H9 (cell line): ENCODE measurements around the gene RPS19BP1. TPM values are rescaled to one million over a fixed set of nuclear protein-coding genes. Genes with fewer than 3 reads are reported as not detected.

Source experiments
- DNase-seq: peaks from one replicate; pipeline ENCODE4 v3.0.0-alpha.2; 2017
- H2AFZ ChIP-seq: one replicate; pipeline ENCODE4 v1.6.1; 2013; ENCODE audit warnings: mild to moderate bottlenecking, low read length, control low read depth, moderate library complexity
- H2AK5ac ChIP-seq: 2 replicates; pipeline ENCODE4 v1.6.1; 2013; ENCODE audit warnings: low read length, control low read depth, mixed read lengths; ENCODE audit not compliant: insufficient read length
- H2BK120ac ChIP-seq: one replicate; pipeline ENCODE4 v1.6.1; 2013; ENCODE audit warnings: low read depth, mild to moderate bottlenecking, low read length, control low read depth, inconsistent platforms; ENCODE audit not compliant: poor library complexity, severe bottlenecking
- H2BK12ac ChIP-seq: 2 replicates; pipeline ENCODE4 v1.6.1; 2013; ENCODE audit warnings: low read length, control low read depth, mixed read lengths, low read depth; ENCODE audit not compliant: insufficient read length
- H2BK15ac ChIP-seq: 2 replicates; pipeline ENCODE4 v1.6.1; 2013; ENCODE audit warnings: low read depth, low read length, control low read depth
- H2BK20ac ChIP-seq: one replicate; pipeline ENCODE4 v1.6.1; 2013; ENCODE audit warnings: low read depth, mild to moderate bottlenecking, low read length, control low read depth, inconsistent platforms; ENCODE audit not compliant: poor library complexity, severe bottlenecking
- H2BK5ac ChIP-seq: 2 replicates; pipeline ENCODE4 v1.6.1; 2013; ENCODE audit warnings: low read length, control low read depth, mixed read lengths; ENCODE audit not compliant: insufficient read length
- H3K14ac ChIP-seq: 2 replicates; pipeline ENCODE4 v1.6.1; 2013; ENCODE audit warnings: low read length, control low read depth; ENCODE audit not compliant: insufficient read depth
- H3K18ac ChIP-seq: 2 replicates; pipeline ENCODE4 v1.6.1; 2013; ENCODE audit warnings: low read depth, mild to moderate bottlenecking, mixed read lengths, low read length, control low read depth; ENCODE audit not compliant: insufficient read length
- H3K23ac ChIP-seq: 2 replicates; pipeline ENCODE4 v1.6.1; 2013; ENCODE audit warnings: low read length, control low read depth, mixed read lengths, low read depth; ENCODE audit not compliant: insufficient read length
- H3K23me2 ChIP-seq: 2 replicates; pipeline ENCODE4 v1.6.1; 2013; ENCODE audit warnings: low read depth, mild to moderate bottlenecking, mixed read lengths, low read length, control low read depth; ENCODE audit not compliant: insufficient read length, poor library complexity, severe bottlenecking
- H3K27ac ChIP-seq: 2 replicates; pipeline ENCODE4 v1.5.1; 2013; ENCODE audit warnings: low read length, control low read depth, mixed read lengths, low read depth; ENCODE audit not compliant: insufficient read length
- H3K27me3 ChIP-seq: 2 replicates; pipeline ENCODE4 v1.6.1; 2013; ENCODE audit warnings: low read length, control low read depth, inconsistent platforms; ENCODE audit not compliant: insufficient read depth
- H3K4ac ChIP-seq: 2 replicates; pipeline ENCODE4 v1.6.1; 2013; ENCODE audit warnings: low read depth, mild to moderate bottlenecking, control low read depth, inconsistent platforms, low read length, moderate library complexity
- H3K4me1 ChIP-seq: 2 replicates; pipeline ENCODE4 v1.6.1; 2013; ENCODE audit warnings: low read length, control low read depth, inconsistent platforms; ENCODE audit not compliant: insufficient read depth
- H3K4me2 ChIP-seq: 2 replicates; pipeline ENCODE4 v1.6.1; 2013; ENCODE audit warnings: low read length, control low read depth, mixed read lengths; ENCODE audit not compliant: insufficient read length, insufficient read depth
- H3K56ac ChIP-seq: 2 replicates; pipeline ENCODE4 v1.6.1; 2013; ENCODE audit warnings: low read depth, mild to moderate bottlenecking, mixed read lengths, low read length, control low read depth; ENCODE audit not compliant: insufficient read length
- H3K79me1 ChIP-seq: 2 replicates; pipeline ENCODE4 v1.6.1; 2013; ENCODE audit warnings: low read depth, mild to moderate bottlenecking, moderate library complexity, low read length, control low read depth, inconsistent platforms; ENCODE audit not compliant: insufficient read depth, poor library complexity, severe bottlenecking
- H3K79me2 ChIP-seq: 2 replicates; pipeline ENCODE4 v1.6.1; 2013; ENCODE audit warnings: low read length, control low read depth, inconsistent platforms; ENCODE audit not compliant: insufficient read depth
- H3K9ac ChIP-seq: 2 replicates; pipeline ENCODE4 v1.6.1; 2013; ENCODE audit warnings: low read length, control low read depth, mixed read lengths; ENCODE audit not compliant: insufficient read length; ENCODE audit errors: extremely low read depth
- H3K9me3 ChIP-seq: one replicate; pipeline ENCODE4 v1.6.1; 2013; ENCODE audit warnings: low read depth, low read length, inconsistent platforms; ENCODE audit not compliant: control insufficient read depth
- H3T11ph ChIP-seq: one replicate; pipeline ENCODE4 v1.6.1; 2013; ENCODE audit warnings: mild to moderate bottlenecking, low read length, control low read depth, inconsistent platforms
- H4K20me1 ChIP-seq: one replicate; pipeline ENCODE4 v1.6.1; 2013; ENCODE audit not compliant: control insufficient read depth, insufficient read length, insufficient read depth
- H4K5ac ChIP-seq: 2 replicates; pipeline ENCODE4 v1.6.1; 2013; ENCODE audit warnings: low read depth, mild to moderate bottlenecking, mixed read lengths, low read length, control low read depth; ENCODE audit not compliant: insufficient read length
- H4K8ac ChIP-seq: replicated peaks from 2 replicates; pipeline ENCODE4 v1.6.1; 2013; ENCODE audit warnings: low read length, control low read depth, mixed read lengths, low read depth; ENCODE audit not compliant: insufficient read length
- H4K91ac ChIP-seq: 2 replicates; pipeline ENCODE4 v1.6.1; 2013; ENCODE audit warnings: low read depth, mild to moderate bottlenecking, moderate library complexity, mixed read lengths, low read length, control low read depth; ENCODE audit not compliant: insufficient read length
- H3K27ac Mint-ChIP-seq, 3 experiments: 2 replicates in 2 of 3; 3 replicates in 1 of 3; pipeline ENCODE4 v1.8.0; 2020 to 2021; ENCODE audit warnings: mixed read lengths in 3 of 3, mild to moderate bottlenecking in 1 of 3, moderate library complexity in 1 of 3
- H3K27me3 Mint-ChIP-seq: 2 replicates; pipeline ENCODE4 v1.8.0; 2021; ENCODE audit warnings: low read depth, mild to moderate bottlenecking, moderate library complexity, mixed read lengths
- H3K36me3 Mint-ChIP-seq, 3 experiments: 2 replicates in 2 of 3; 3 replicates in 1 of 3; pipeline ENCODE4 v1.8.0; 2020 to 2021; ENCODE audit warnings: low read depth in 3 of 3, mixed read lengths in 3 of 3; ENCODE audit not compliant: insufficient read depth in 1 of 3
- H3K4me1 Mint-ChIP-seq, 2 experiments: 2 replicates each; pipeline ENCODE4 v1.8.0; 2020; ENCODE audit warnings: mixed read lengths in 2 of 2
- H3K4me3 Mint-ChIP-seq, 2 experiments: 2 replicates in 1 of 2; 3 replicates in 1 of 2; pipeline ENCODE4 v1.8.0; 2020 to 2021; ENCODE audit warnings: mild to moderate bottlenecking in 2 of 2, mixed read lengths in 2 of 2, moderate library complexity in 1 of 2
- H3K9me3 Mint-ChIP-seq, 2 experiments: 2 replicates in 1 of 2; 3 replicates in 1 of 2; pipeline ENCODE4 v1.8.0; 2020; ENCODE audit warnings: mild to moderate bottlenecking in 2 of 2, mixed read lengths in 2 of 2, moderate library complexity in 1 of 2
- WGBS: extraction: QIAGEN DNeasy Blood & Tissue Kit; methylation state at CpG from one replicate; pipeline ENCODE4 v1.1.7; 2013; ENCODE audit warnings: missing lambda C conversion rate, low lambda C conversion rate, mixed read lengths; ENCODE audit not compliant: insufficient read length; ENCODE audit errors: extremely low coverage; 5-methylcytosine and 5-hydroxymethylcytosine counted together
- total RNA-seq: library from RNA; stranded (reverse); gene quantifications from 2 replicates; pipeline ENCODE4 v1.2.1, GENCODE V29; 2021
- TF ChIP-seq, protein P1 (sequence below): fragments of 200-600 bp; sonication (generic); conservative IDR thresholded peaks from 3 replicates; pipeline ENCODE4 v1.8.0; 2021; ENCODE audit warnings: antibody characterized with exemption, mild to moderate bottlenecking

Gene RPS19BP1
- total RNA-seq, 1 experiment from 2014 or later = 65.0 TPM

DNA sequence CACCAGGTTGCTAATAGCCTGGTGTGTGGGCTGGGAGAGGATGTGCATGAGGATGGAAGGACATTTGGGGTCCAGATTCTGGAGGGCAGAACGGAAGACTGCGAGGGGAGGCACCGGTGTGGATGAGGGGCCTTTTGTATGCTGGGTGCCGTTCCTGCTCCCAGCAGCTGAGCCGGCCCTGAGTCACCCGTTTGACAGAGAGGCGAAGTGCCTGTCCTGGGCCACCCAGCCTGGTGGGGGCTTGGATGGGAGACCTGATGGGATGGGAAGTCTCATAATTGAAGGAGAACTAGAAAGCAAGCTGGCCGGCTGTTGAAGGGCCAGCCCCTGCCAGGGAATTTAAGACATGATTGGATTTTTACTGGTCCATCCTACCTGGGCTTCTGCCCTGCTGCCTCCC is 48.8 kb upstream of the RPS19BP1 start:
- Histone ChIP-seq H3T11ph (no peak overlapping the region), H3K56ac (no peak overlapping the region), H3K27me3 (no peaks in the 10 kb centered on the region), H4K5ac (no peak overlapping the region), H2AK5ac (no peak overlapping the region), H3K27ac (no peak overlapping the region), H3K23me2 (no peaks in the 10 kb centered on the region), H2BK20ac (no peak overlapping the region), H3K4me2 (no peak overlapping the region), H2BK120ac (no peak overlapping the region), H3K23ac (no peak overlapping the region), H2BK5ac (no peak overlapping the region), H4K20me1 (no peaks in the 10 kb centered on the region), H3K4me1 (no peaks in the 10 kb centered on the region), H3K79me2 (no peaks in the 10 kb centered on the region), H3K9ac (no peak overlapping the region), H3K9me3 (no peaks in the 10 kb centered on the region), H2BK15ac (no peak overlapping the region), H3K18ac (no peak overlapping the region), H4K91ac (no peak overlapping the region), H2BK12ac (no peak overlapping the region), H4K8ac (no peak overlapping the region), H2AFZ (no peak overlapping the region), H3K79me1 (no peaks in the 10 kb centered on the region), H3K14ac (no peak overlapping the region), H3K4ac (no peak overlapping the region)
- no peak for DNase-seq
- TF ChIP-seq, protein P1, sequence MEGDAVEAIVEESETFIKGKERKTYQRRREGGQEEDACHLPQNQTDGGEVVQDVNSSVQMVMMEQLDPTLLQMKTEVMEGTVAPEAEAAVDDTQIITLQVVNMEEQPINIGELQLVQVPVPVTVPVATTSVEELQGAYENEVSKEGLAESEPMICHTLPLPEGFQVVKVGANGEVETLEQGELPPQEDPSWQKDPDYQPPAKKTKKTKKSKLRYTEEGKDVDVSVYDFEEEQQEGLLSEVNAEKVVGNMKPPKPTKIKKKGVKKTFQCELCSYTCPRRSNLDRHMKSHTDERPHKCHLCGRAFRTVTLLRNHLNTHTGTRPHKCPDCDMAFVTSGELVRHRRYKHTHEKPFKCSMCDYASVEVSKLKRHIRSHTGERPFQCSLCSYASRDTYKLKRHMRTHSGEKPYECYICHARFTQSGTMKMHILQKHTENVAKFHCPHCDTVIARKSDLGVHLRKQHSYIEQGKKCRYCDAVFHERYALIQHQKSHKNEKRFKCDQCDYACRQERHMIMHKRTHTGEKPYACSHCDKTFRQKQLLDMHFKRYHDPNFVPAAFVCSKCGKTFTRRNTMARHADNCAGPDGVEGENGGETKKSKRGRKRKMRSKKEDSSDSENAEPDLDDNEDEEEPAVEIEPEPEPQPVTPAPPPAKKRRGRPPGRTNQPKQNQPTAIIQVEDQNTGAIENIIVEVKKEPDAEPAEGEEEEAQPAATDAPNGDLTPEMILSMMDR = no peak
- Mint-ChIP-seq H3K27me3 (peaks cover 36% of the 10 kb centered on the region), H3K27ac (no peak overlapping the region; a peak in 1 of 7 replicates), H3K9me3 (peaks cover 0 to 4% of the 10 kb centered on the region in 2 experiments; a peak in 3 of 5 replicates), H3K4me3 (no peak overlapping the region), H3K36me3 (no peaks in the 10 kb centered on the region; a peak in 1 of 7 replicates), H3K4me1 (peaks cover 8 to 17% of the 10 kb centered on the region in 2 experiments)
- no CpG with 5 or more reads among the region's 8 CpGs for WGBS
